ENCODE measurements around the gene HTATSF1. TPM values are rescaled to one million over a fixed set of nuclear protein-coding genes. Genes with fewer than 3 reads are reported as not detected.

Gene HTATSF1, protein sequence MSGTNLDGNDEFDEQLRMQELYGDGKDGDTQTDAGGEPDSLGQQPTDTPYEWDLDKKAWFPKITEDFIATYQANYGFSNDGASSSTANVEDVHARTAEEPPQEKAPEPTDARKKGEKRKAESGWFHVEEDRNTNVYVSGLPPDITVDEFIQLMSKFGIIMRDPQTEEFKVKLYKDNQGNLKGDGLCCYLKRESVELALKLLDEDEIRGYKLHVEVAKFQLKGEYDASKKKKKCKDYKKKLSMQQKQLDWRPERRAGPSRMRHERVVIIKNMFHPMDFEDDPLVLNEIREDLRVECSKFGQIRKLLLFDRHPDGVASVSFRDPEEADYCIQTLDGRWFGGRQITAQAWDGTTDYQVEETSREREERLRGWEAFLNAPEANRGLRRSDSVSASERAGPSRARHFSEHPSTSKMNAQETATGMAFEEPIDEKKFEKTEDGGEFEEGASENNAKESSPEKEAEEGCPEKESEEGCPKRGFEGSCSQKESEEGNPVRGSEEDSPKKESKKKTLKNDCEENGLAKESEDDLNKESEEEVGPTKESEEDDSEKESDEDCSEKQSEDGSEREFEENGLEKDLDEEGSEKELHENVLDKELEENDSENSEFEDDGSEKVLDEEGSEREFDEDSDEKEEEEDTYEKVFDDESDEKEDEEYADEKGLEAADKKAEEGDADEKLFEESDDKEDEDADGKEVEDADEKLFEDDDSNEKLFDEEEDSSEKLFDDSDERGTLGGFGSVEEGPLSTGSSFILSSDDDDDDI
- total RNA-seq = 100 to 1,000 TPM in 1 of 8 experiments, 10 to 100 TPM in 7; 26.0 to 123 (median 60.9) TPM

DNA sequence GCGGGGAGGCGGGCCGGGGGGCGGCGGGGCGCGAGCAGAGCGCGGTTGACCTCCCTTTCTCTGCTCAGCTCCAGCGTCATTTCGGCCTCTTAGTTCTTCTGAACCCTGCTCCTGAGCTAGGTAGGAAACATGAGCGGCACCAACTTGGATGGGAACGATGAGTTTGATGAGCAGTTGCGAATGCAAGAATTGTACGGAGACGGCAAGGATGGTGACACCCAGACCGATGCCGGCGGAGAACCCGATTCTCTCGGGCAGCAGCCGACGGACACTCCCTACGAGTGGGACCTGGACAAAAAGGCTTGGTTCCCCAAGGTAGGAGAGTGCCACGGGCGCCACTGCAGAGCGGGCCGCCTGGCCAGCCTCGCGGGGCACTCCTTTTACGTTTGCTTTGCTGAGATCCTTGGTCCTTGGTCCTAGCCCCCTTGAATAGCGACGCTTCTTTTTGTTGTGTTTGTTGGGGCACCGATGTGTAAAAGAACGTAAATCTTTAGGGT is at the start of gene HTATSF1:
HTATSF1 (plus strand) TSS at position 37 of the 497 bp plus-strand sequence; CDS start at position 130, 93 bp downstream.
- ATAC-seq (replicated peaks in 6 of 8) = peak; percentile 5 to 32 (median 18)

DNA sequence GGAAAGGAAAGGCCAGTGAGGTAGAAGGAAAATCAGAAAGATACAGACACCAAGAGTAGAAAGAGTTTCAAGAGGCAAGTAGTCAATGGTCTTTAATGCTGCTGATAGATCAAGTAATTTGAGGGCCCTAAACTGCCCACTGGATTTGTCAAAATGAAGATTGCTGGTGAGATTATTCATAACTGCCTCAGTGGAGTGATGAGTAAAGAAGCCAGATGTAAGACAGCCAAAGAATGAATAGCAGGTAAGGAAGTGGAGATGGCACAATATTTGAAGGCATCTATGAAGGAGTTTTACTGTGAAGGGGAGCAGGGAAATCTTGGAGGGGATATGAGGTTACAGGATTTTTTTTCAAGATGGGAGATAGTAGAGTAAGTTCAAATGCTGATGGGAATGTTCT is 49.4 kb upstream of the HTATSF1 start:
- H3K4me3 ChIP-seq = no peak overlapping the region
- ATAC-seq (replicated peaks in 6 of 8) = no peak
- H3K4me1 ChIP-seq (replicated peaks in 1 of 2) = no peaks in the 10 kb centered on the region
- no peak overlapping the region for H3K27ac ChIP-seq
- in situ Hi-C loops (cut with MboI; ENCODE audit: low pct_unique_long_range_greater_than_20kb in 2 of 9, low sequenced_read_pairs in 9 of 9, unreplicated experiment in 9 of 9) = no loop called here

More for the DNA sequence above, at the start of gene HTATSF1:
- WGBS, 10 experiments = 0 to 25% (median 10%) methylated on average over 2 to 19 of the region's 35 CpGs; no CpG with 5 or more reads in 7 of the 10 experiments
- in situ Hi-C loops (cut with MboI; ENCODE audit: low pct_unique_long_range_greater_than_20kb in 2 of 9, low sequenced_read_pairs in 9 of 9, unreplicated experiment in 9 of 9) = loop anchor here in 1 of 9 experiments (25.0 kb wide), 1 partner anchor 260 kb away; no protein-coding TSS in a partner anchor
- Histone ChIP-seq H3K4me1 (replicated peaks in 1 of 2) (peaks cover 0 to 7% of the 10 kb centered on the region in 2 donors), H3K27ac (peak within 1 kb of the TSS; percentile 97 to 98), H3K4me3 (peak within 1 kb of the TSS; percentile 52 to 83 (median 72))

DNA sequence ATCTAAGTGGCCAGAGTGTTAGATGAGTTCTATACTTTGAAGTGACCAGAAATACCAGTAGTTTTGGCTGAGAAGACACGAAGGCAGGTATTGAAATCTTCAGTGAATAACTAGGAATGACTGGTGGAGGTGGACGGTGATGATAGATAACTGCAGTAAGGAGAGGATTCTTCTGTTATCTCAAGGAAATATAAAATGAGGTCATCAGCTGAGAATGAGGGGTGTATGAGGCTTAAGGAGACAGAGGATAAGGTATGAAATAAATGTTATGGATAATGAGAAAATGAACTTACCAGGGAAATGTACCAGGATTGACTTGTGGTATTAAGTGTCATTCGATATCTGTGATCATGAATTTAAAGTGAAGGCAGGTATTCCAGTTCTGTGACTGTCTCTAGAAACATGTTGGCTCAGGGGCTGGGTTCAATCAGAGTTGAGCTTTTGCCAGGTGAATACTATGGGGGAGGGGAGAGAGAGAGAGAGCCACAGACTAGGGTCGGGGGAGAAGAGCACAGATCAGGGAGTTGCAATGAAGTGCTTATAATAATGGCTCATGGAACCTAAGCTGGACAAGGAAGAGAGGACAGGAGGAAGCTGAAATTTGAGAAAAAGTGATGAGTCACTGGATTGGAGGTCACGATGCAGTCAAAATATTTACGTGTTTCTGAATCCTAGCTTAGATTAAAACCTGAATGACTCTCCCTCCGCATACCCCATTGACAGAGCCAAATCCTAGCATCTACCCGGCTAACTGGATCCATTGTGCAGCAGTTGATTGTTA is 47.2 kb upstream of the HTATSF1 start:
- in situ Hi-C loops (cut with MboI; ENCODE audit: low pct_unique_long_range_greater_than_20kb in 2 of 9, low sequenced_read_pairs in 9 of 9, unreplicated experiment in 9 of 9) = no loop called here
- 5 to 93% (median 37%) methylated on average over 1 to 5 of the region's 8 CpGs; no CpG with 5 or more reads in 2 of the 10 experiments for WGBS, 10 experiments
- Histone ChIP-seq H3K4me1 (replicated peaks in 1 of 2) (no peaks in the 10 kb centered on the region), H3K27ac (no peak overlapping the region), H3K4me3 (no peak overlapping the region)
- ATAC-seq (replicated peaks in 6 of 8) = peak in 2 of 8 experiments; percentile 29 to 41

DNA sequence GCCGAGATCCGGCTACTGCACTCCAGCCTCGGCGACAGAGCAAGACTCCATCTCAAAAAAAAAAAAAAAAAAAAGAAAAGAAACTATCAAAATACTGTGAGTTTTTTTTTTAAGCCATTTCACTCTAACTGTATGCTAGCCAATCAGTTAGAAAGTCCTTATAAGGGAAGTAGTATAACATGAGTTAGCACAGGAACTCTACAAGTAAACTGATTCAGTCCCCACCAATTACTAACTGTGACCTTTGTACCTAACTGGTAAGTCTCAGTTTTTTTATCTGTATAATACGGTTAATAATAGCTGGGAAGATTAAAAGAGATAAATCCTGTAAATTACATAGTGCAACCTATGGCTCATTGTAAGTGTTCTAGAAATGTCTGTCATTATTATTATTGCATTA is 44.8 kb upstream of the HTATSF1 start:
- no peak for ATAC-seq (replicated peaks in 6 of 8)
- no peaks in the 10 kb centered on the region for H3K4me1 ChIP-seq (replicated peaks in 1 of 2)
- 32 to 100% (median 80%) methylated on average over 1 to 4 of the region's 5 CpGs; no CpG with 5 or more reads in 5 of the 10 experiments for WGBS, 10 experiments
- in situ Hi-C loops (cut with MboI; ENCODE audit: low pct_unique_long_range_greater_than_20kb in 2 of 9, low sequenced_read_pairs in 9 of 9, unreplicated experiment in 9 of 9) = no loop called here
- H3K27ac ChIP-seq = no peak overlapping the region
- H3K4me3 ChIP-seq = no peak overlapping the region

DNA sequence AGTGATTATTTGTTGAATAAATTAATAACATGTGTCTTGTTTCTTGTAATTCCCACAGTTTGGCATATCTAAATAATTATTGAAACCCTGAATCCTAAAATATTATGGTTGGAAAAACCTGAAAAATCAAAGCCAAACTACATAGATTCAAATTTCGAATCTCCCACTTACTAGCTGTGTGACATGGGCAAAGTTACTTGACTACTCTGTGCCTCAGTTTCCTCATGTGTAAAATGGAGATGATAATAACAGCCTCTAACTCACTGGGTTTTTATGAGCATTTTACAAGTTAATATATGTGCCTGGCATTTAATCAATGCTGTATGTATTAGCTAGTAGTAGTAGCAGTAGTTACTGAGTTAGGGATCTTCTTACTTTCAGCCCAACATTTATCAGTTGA is 44.3 kb upstream of the HTATSF1 start:
- no peak overlapping the region for H3K27ac ChIP-seq
- 0 to 100% (median 56%) methylated on average over 1 of the region's 1 CpG; no CpG with 5 or more reads in 7 of the 10 experiments for whole genome bisulfite sequencing, 10 experiments
- no peaks in the 10 kb centered on the region for H3K4me1 ChIP-seq (replicated peaks in 1 of 2)
- in situ Hi-C loops (cut with MboI; ENCODE audit: low pct_unique_long_range_greater_than_20kb in 2 of 9, low sequenced_read_pairs in 9 of 9, unreplicated experiment in 9 of 9) = no loop called here
- no peak overlapping the region for H3K4me3 ChIP-seq
- no peak for ATAC-seq (replicated peaks in 6 of 8)

DNA sequence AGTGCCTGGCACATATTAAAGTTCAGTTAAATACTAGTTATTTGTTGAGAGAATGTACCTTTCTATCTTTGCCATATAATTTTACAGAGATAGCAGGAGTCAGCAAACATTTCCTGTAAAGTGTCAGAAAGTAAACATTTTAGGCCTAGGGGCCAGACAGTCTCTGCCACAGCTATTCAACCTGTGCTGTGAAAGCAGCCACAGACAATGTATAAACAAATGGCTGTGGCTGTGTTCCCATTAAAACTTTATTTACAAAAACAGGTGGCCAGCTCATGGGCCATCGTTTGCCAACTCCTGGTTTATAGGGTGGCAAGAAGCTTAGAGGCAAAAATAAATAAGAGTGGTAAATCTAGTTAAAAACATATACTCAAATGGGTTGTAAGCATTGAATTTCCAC is 43.6 kb upstream of the HTATSF1 start:
- 0 to 9% methylated on average over 1 of the region's 1 CpG; no CpG with 5 or more reads in 8 of the 10 experiments for WGBS, 10 experiments
- no peak for ATAC-seq (replicated peaks in 6 of 8)
- Histone ChIP-seq H3K4me1 (replicated peaks in 1 of 2) (no peaks in the 10 kb centered on the region), H3K4me3 (no peak overlapping the region), H3K27ac (no peak overlapping the region)
- in situ Hi-C loops (cut with MboI; ENCODE audit: low pct_unique_long_range_greater_than_20kb in 2 of 9, low sequenced_read_pairs in 9 of 9, unreplicated experiment in 9 of 9) = no loop called here

DNA sequence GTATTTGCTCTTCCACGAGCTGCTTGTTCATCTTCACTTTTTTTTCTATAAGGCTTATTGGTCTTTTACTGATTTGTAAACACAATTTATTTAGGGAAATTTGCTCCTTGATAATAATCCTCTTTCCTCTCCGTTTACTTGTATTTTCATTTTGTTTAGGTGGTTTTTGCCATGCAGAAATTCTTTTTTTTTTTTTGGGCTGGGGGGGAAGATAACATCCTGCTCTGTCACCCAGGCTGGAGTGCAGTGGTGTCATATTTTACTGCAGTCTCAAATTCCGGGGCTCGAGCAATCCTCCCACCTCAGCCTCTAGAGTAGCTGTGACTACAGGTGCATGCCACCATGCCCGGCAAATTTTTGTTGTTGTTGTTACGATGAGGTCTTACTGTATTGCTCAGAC is 41.3 kb upstream of the HTATSF1 start:
- no peak overlapping the region for H3K4me3 ChIP-seq
- no peak for ATAC-seq (replicated peaks in 6 of 8)
- WGBS, 10 experiments = 0 to 87% (median 50%) methylated on average over 1 to 6 of the region's 6 CpGs; no CpG with 5 or more reads in 2 of the 10 experiments

DNA sequence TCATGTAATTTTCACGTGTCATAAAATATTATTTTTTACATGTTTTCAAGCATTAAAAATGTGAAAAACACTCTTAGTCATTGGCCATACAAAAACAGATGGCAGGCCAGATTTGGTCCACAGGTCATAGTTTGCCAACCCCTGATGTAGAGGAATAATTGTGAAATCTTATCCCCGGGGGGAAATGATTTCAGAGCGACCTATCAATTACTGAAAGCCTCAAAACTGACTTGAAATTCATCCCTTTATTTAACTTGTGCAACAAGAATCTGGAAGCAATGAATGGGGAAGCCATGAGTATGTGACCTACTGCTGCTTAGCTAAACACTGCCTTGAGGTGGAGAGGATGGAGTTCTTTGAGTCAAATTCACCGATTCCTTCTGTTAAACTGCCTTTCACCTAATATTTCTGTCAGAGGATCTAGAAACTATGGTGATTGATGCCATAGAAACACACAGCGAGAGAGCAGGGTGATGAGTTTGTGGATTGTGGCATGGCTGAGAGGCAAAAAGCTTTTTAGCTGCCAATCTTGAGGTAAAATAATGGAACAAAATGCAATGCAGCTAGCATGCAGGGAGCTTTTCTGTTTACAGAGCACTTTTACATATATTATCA is 40.0 kb upstream of the HTATSF1 start:
- ATAC-seq (replicated peaks in 6 of 8) = peak in 1 of 8 experiments; percentile 84
- H3K4me1 ChIP-seq (replicated peaks in 1 of 2) = no peaks in the 10 kb centered on the region
- H3K27ac ChIP-seq = no peak overlapping the region
- in situ Hi-C loops (cut with MboI; ENCODE audit: low pct_unique_long_range_greater_than_20kb in 2 of 9, low sequenced_read_pairs in 9 of 9, unreplicated experiment in 9 of 9) = no loop called here
- no peak overlapping the region for H3K4me3 ChIP-seq
- 0 to 32% (median 10%) methylated on average over 1 to 5 of the region's 5 CpGs; no CpG with 5 or more reads in 4 of the 10 experiments for WGBS, 10 experiments

More for the DNA sequence above, 41.3 kb upstream of the HTATSF1 start:
- in situ Hi-C loops (cut with MboI; ENCODE audit: low pct_unique_long_range_greater_than_20kb in 2 of 9, low sequenced_read_pairs in 9 of 9, unreplicated experiment in 9 of 9) = no loop called here
- H3K27ac ChIP-seq = no peak overlapping the region
- no peaks in the 10 kb centered on the region for H3K4me1 ChIP-seq (replicated peaks in 1 of 2)

DNA sequence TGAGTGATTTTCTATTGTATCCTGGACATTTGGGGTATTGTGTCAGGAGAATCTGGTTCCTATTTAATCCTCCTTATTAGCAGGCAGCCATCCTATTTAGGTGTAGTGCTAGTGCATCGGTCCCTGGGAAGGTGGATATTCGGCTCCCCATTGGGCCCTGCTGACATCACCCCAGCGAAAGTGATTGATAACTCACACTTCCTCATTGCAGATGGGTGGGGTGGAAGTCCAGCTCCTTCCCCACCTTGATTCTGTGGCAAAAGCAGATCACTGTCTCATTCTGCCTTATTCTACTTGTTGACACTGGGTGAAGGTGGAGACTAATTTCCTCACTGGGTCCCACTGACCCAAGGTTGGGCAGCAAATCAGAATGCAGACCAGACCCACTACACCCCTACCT is 32.8 kb upstream of the HTATSF1 start:
- Histone ChIP-seq H3K4me3 (no peak overlapping the region), H3K27ac (no peak overlapping the region), H3K4me1 (replicated peaks in 1 of 2) (no peaks in the 10 kb centered on the region)
- no peak for ATAC-seq (replicated peaks in 6 of 8)
- in situ Hi-C loops (cut with MboI; ENCODE audit: low pct_unique_long_range_greater_than_20kb in 2 of 9, low sequenced_read_pairs in 9 of 9, unreplicated experiment in 9 of 9) = no loop called here
- 0 to 83% (median 80%) methylated on average over 1 to 2 of the region's 3 CpGs; no CpG with 5 or more reads in 7 of the 10 experiments for WGBS, 10 experiments

DNA sequence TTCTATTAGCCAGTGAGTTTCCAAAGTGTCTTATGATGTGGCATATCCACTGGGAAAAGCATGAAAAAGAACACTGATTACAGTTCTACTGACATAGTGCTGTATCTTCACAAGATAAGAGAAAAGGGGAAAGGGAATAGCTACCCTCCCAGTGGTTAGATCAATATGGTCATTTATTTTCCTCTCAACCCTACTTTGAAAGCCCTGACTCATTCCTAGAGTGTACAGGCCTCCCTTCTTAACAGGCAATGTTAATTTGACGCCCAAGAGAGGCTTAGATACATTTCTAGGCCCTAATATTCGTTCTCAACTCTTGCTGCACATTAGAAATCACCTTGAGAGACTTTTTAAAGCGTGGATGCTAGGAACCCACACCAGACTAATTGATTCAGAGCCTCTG is 30.1 kb upstream of the HTATSF1 start:
- in situ Hi-C loops (cut with MboI; ENCODE audit: low pct_unique_long_range_greater_than_20kb in 2 of 9, low sequenced_read_pairs in 9 of 9, unreplicated experiment in 9 of 9) = no loop called here
- no peaks in the 10 kb centered on the region for H3K4me1 ChIP-seq (replicated peaks in 1 of 2)
- H3K27ac ChIP-seq = no peak overlapping the region
- ATAC-seq (replicated peaks in 6 of 8) = peak in 5 of 8 experiments; percentile 20 to 62 (median 50)
- H3K4me3 ChIP-seq = no peak overlapping the region
- 40% methylated on average over 1 of the region's 3 CpGs; no CpG with 5 or more reads in 9 of the 10 experiments for WGBS, 10 experiments

DNA sequence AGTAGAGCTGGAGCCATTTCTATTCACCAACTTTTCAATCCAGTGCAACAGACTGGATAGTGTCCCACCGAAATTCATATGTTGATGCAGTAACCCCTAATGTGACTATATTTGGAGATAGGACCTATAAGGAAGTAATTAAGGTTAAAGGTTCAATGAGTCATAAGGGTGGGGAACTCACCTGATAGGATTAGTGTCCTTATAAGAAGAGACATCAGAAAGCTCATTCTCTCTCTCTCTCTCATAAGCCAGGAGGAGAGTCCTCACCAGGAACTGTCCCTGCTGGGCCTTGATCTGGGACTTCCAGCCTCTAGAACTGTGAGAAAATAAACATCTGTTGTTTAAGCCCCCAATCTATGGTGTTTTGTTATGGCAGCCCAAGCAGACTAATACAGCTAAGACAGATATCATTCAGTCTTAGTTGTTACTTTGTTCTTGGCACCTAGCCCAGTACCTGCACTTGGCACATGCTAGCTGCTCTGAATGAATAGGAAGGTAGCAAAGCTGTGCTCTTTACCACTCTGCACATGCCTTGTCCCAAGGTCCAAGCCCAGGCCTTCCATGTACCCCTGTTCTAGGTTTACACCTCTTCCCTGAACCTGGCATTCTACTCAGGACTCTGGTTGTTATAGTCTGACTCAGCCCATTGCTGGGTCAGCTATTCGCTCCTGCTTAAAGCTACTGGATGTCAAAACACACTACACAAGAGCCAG is 28.8 kb upstream of the HTATSF1 start:
- H3K4me3 ChIP-seq = no peak overlapping the region
- no peaks in the 10 kb centered on the region for H3K4me1 ChIP-seq (replicated peaks in 1 of 2)
- no peak for ATAC-seq (replicated peaks in 6 of 8)
- H3K27ac ChIP-seq = no peak overlapping the region
- WGBS, 10 experiments = 17% methylated on average over 2 of the region's 2 CpGs; no CpG with 5 or more reads in 9 of the 10 experiments
- in situ Hi-C loops (cut with MboI; ENCODE audit: low pct_unique_long_range_greater_than_20kb in 2 of 9, low sequenced_read_pairs in 9 of 9, unreplicated experiment in 9 of 9) = no loop called here

DNA sequence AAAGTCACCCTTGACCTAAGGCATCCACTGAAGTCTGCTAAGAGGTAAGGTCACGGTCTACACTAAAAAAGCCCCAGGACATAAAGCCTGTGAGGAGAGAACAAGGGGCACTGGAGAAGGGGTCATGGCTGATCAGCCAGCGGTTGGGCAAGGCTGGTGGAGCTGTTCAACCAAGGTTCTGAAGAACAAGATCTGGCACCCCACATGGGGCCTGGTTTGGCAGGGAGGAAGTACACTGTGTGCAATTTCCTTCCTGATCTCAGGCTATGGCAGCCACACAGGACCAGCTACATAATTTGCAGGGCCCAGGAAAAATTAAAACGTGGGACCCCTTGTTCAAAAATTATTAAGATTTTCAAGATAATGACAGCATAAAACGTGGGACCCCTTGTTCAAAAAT is 23.7 kb upstream of the HTATSF1 start:
- in situ Hi-C loops (cut with MboI; ENCODE audit: low pct_unique_long_range_greater_than_20kb in 2 of 9, low sequenced_read_pairs in 9 of 9, unreplicated experiment in 9 of 9) = no loop called here
- ATAC-seq (replicated peaks in 6 of 8) = no peak
- Histone ChIP-seq H3K4me1 (replicated peaks in 1 of 2) (no peaks in the 10 kb centered on the region), H3K4me3 (no peak overlapping the region), H3K27ac (no peak overlapping the region)
- WGBS, 10 experiments = 0 to 13% methylated on average over 3 of the region's 4 CpGs; no CpG with 5 or more reads in 8 of the 10 experiments

All from motor neuron (in vitro differentiated cells).